NCI-H2081 treated with DMSO at 0.1 percent for 48 hours (cell line): ENCODE data around the gene GPR22.

Source experiments
- DNase-seq: peaks from one replicate; lab custom pipeline; 2025; lab: John Stamatoyannopoulos, UW

GPR22 gene

DNA sequence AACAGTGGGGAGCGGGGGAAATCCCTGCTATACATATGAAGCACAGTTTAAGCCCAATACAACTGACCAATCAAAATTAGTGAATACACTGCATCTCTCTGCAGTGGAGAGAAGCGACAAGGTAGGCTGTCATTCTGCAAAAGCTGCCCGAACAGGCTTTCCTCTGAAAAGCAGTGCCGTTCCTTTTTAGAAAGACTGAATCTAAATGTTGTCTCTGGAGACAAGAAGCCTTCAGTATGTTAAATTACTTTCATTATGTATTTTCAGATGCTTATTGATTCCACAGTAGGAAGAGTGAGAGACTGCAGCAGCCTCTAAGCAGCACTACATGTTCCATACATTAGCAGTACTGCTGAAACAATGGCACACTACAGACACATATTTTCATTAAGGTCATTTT, at the start of gene GPR22:
Gene GPR22 (plus strand): TSS at position 129 of the 400 bp plus-strand sequence. CDS start 4,004 bp downstream, outside the sequence.
- DNase-seq = no peak

GRCh38 chr7:107427462-107427861, 42.4 kb upstream of the GPR22 start:
- no peak for DNase-seq

- DNase-seq = no peak
These were observed 41.2 kb upstream of the GPR22 start for GRCh38 chr7:107428642-107429041.

DNA sequence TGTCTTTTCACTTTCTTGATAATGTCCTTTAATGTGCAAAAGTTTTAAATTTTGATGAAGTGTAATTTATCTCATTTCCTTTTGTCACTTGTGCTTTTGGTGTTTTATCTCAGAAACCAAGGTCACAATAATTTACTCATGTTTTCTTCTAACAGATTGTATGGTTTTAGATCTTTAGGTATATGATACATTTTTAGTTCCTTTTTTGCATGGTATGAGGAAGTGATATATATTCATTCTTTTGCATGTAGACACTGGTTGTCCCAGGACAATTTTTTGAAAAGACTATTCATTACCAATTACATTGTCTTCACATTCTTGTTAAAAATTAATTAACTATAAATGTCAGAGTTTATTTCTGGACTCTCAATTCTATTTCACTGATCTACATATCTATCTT, 39.8 kb upstream of the GPR22 start:
- no peak for DNase-seq

- DNase-seq = no peak
These were observed 37.6 kb upstream of the GPR22 start for GRCh38 chr7:107432261-107432660.

DNA sequence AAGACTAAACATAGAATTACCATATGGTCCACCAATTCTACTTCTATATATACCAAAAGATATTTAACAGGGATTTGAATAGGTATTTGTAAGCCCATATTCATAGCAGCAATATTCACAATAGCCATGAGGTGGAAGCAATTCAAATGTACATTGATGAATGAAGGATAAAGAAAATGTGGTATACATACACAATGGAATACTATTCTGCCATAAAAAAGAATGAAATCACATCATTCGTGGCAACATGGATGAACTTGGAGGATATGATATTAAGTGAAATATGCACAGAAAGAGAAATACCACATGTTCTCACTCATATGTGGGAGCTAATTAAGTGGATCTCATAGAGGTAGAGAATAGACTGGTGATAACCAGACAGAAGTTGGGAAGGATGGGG, 34.1 kb upstream of the GPR22 start:
- DNase-seq = no peak

GRCh38 chr7:107439025-107439424, 30.8 kb upstream of the GPR22 start:
- no peak for DNase-seq

DNA sequence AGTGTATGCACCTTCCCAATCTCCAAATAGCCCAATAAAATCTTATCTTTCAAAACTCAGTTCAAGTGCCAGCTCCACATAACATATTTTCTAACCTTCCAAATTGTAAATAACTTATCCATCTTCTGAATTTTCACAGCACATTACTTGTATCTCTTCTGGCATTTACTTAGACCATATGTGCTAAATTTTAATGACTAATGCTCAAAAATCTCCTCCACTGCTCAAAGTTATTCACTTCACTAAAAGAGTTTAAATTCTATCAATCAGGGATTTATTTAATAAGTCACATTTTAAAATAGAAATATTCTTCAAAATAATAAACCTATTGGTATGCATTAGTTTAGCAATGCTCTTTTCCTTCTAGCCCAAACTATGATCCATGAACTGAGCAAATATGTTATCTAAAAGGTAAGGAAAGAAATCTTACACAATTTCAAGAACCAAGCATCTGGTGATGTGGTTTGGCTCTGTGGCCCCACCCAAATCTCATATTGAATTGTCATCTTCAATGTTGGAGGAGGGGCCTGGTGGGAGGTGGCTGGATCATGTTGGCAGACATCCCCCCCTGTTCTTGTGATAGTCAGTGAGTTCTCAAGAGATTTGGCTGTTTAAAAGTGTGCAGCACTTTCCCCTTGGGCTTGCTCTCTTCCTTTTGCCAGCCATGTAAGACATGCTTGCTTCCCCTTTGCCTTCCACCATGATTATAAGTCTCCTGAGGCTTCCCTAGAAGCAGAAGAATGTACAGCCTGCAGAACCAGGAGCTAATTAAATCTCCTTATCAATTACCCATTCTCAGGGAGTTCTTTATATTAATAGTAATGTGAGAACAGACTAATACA, 28.1 kb upstream of the GPR22 start:
- DNase-seq = no peak

DNA sequence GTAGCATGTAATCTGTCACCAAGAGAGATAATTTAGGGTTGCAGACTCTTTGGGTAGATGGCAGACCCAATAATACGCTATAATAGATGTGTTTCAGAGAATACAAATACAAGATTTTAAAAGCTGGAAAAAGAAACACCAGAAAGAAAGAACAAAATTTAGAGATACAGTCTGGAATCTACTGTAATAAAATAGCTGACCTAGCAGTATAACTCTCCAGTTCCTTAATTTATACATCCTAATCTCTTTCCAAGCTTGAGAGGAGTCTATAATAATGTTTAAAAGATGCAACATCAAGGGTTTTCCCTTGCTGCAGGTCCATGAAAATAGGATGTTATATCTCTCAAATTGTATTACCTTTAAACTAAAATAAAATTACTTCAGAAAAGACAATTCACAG, 27.2 kb upstream of the GPR22 start:
- DNase-seq = no peak

DNA sequence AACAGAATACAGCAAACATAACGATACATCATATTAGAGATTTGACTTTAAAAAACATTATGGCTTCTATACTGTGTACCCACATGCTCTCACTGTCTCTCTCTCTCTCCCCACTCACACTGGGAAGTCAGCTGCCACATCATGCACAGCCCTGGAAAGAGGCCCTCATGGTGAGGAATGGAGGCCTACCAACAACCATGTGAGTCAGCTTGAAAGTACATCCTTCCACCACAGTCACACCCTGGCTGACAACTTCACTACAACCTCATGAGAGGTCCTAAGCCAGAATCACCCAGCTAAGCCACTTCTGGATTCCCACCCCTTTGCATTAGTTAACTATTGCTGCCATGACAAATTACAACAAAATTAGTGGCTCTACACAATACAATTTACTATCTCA, 23.3 kb upstream of the GPR22 start:
- no peak for DNase-seq

GRCh38 chr7:107446988-107447387, 22.9 kb upstream of the GPR22 start:
- no peak for DNase-seq

GRCh38 chr7:107450970-107451369, 18.9 kb upstream of the GPR22 start:
- DNase-seq = no peak

GRCh38 chr7:107453388-107453787, 16.5 kb upstream of the GPR22 start:
- no peak for DNase-seq

- DNase-seq = no peak
These were observed 7.8 kb upstream of the GPR22 start for GRCh38 chr7:107461938-107462533.

- DNase-seq = no peak
These were observed 6.4 kb upstream of the GPR22 start for GRCh38 chr7:107463139-107464078.

- DNase-seq = no peak
These were observed 5.1 kb upstream of the GPR22 start for GRCh38 chr7:107464666-107465226.

DNA sequence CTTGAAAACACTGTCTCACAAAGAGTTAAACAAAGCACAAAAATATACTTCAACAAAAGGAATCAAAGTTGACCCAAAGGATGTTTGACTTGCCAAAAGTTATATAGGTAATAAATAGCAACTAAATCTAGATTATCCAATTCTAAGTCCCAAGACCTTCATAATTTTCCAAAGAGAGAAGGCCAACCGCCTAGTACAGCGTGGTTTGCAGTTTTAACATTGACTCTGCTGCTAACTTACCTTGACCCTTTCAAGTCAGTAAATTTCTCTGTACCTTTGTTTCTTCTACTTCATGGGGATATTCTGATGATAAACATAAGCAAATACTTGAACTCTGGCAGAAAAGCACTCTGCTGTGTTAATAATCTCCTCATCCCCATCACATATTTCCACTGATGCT, 1.9 kb upstream of the GPR22 start:
- no peak for DNase-seq

- no peak for DNase-seq
These were observed 1.0 kb upstream of the GPR22 start for GRCh38 chr7:107468824-107469223.

GRCh38 chr7:107471292-107472070, 1.6 kb downstream of the GPR22 start:
- no peak for DNase-seq

DNA sequence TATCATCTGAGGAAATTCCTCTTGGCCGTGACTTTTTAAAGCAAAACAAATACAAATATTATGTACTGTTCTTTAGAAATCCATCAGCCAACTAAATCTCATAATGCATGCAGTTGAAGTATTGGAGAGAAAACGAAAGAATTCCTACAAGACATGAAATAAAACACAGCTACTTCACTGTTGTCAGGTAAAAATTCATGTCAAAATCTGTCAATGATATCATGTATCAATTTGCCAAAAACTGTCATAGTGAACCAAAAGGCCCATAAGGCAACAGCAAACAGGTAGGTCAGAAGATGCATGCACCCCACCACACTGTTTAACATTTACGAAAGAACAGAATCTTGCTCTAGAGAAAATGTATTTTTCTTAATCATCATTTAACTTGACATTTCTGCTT, 2.3 kb downstream of the GPR22 start:
- DNase-seq = no peak

DNA sequence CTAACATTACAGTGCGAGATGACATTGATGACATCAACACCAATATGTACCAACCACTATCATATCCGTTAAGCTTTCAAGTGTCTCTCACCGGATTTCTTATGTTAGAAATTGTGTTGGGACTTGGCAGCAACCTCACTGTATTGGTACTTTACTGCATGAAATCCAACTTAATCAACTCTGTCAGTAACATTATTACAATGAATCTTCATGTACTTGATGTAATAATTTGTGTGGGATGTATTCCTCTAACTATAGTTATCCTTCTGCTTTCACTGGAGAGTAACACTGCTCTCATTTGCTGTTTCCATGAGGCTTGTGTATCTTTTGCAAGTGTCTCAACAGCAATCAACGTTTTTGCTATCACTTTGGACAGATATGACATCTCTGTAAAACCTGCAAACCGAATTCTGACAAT, 4.3 kb downstream of the GPR22 start:
- no peak for DNase-seq
